GM23248 (cell line): Measurements from ENCODE around the gene UQCRC1.

Experiments used
- EZH2 ChIP-seq: fragments of 200-600 bp; sonication (generic); IDR thresholded peaks from 2 replicates; pipeline ENCODE4 v1.6.1; 2018; ENCODE audit warnings: antibody characterized with exemption, mild to moderate bottlenecking; ENCODE audit not compliant: insufficient read depth, poor library complexity, severe bottlenecking
- EZH2phosphoT487 ChIP-seq: fragments of 200-600 bp; sonication (generic); IDR thresholded peaks from 2 replicates; pipeline ENCODE4 v1.6.1; 2018; ENCODE audit warnings: antibody characterized with exemption, moderate library complexity, mild to moderate bottlenecking, low read depth; ENCODE audit not compliant: insufficient read depth

DNA sequence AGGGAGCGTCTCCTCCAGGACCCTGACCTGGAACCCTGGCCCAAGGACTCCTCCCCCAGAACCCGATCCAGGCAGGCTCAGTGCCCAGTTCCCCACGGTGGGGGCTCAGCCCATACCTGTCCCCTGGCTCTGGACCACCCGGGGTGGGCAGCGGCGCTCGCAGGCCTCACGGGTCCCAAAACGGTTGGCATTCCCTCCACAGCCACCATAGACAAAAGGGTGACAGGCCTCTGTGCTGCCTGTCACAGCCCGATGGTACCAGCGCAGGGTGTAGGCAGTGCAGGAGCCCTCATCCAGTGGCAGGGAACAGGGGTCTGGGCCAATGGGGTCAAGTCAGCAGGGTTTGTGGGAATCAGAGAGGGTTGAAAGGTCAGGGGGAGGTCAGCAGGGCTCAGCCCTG lies 44.8 kb downstream of the UQCRC1 start:
- TF ChIP-seq EZH2: no peak
- no peak for TF ChIP-seq EZH2phosphoT487
